Measurements from ENCODE around the gene TNRC6B. TPM values are rescaled to one million over a fixed set of nuclear protein-coding genes. Genes with fewer than 3 reads are reported as not detected.
A peak's percentile ranks its signal among the peaks of the same experiment; 100 is the strongest.

The TNRC6B gene
- total RNA-seq, 1 donor from 2014 or later, result 51.2 TPM

DNA sequence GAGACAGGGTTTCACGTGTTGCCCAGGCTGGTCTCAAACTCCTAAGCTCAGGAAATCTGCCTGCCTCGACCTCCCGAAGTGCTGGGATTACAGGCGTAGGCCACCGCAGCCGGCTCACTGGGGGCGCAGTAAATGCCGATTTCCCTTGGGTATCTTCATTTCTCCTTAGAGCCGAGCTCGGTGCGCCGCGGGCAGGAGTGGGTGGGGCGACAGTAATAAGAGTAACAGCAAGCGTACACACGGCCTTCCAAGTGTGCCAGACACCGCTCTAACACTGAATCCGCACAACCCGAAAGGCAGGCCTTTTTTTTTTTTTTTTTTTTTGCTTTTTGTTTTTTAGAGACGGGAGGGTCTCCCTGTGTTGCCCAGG, 168.1 kb downstream of the TNRC6B start:
- FAIRE-seq (no peak), DNase-seq (ENCODE audit: low read depth) (peak; percentile 32)
- Histone ChIP-seq H4K20me1 (ENCODE audit: insufficient read depth, low read length) (peaks cover 29% of the 10 kb centered on the region), H3K36me3 (ENCODE audit: insufficient read depth, low read length) (no peaks in the 10 kb centered on the region), H3K27me3 (ENCODE audit: insufficient read depth, low read length) (no peaks in the 10 kb centered on the region), H3K4me1 (ENCODE audit: insufficient read depth, low read length) (peaks cover 17% of the 10 kb centered on the region), H3K27ac (ENCODE audit: low read depth, low read length) (peak overlapping the region; percentile 79), H3K4me2 (ENCODE audit: low read length) (peak overlapping the region; percentile 94), H3K9ac (ENCODE audit: low read length) (peak overlapping the region; percentile 88), H3K9me3 (ENCODE audit: insufficient read depth, low read depth, low read length) (no peaks in the 10 kb centered on the region), H2AFZ (ENCODE audit: low read depth, low read length) (peak overlapping the region; percentile 91), H3K79me2 (ENCODE audit: insufficient read depth, low read length) (peaks cover 36% of the 10 kb centered on the region), H3K4me3 (ENCODE audit: insufficient read depth, low read depth, low read length) (peak overlapping the region; percentile 87)
- H3K27ac Mint-ChIP-seq (ENCODE audit: unreplicated experiment), result peak overlapping the region; percentile 93
- no peaks in the 10 kb centered on the region for H3K27me3 Mint-ChIP-seq (ENCODE audit: low read depth, unreplicated experiment)
- H3K4me1 Mint-ChIP-seq (ENCODE audit: low read depth, unreplicated experiment), result peaks cover 8% of the 10 kb centered on the region
- TF ChIP-seq, protein P1, sequence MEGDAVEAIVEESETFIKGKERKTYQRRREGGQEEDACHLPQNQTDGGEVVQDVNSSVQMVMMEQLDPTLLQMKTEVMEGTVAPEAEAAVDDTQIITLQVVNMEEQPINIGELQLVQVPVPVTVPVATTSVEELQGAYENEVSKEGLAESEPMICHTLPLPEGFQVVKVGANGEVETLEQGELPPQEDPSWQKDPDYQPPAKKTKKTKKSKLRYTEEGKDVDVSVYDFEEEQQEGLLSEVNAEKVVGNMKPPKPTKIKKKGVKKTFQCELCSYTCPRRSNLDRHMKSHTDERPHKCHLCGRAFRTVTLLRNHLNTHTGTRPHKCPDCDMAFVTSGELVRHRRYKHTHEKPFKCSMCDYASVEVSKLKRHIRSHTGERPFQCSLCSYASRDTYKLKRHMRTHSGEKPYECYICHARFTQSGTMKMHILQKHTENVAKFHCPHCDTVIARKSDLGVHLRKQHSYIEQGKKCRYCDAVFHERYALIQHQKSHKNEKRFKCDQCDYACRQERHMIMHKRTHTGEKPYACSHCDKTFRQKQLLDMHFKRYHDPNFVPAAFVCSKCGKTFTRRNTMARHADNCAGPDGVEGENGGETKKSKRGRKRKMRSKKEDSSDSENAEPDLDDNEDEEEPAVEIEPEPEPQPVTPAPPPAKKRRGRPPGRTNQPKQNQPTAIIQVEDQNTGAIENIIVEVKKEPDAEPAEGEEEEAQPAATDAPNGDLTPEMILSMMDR (IDR thresholded peaks at IDR 0.05; ENCODE audit: insufficient read depth, low read depth, low read length), result no peak
- TF ChIP-seq EZH2 (IDR thresholded peaks at IDR 0.05; ENCODE audit: insufficient read depth, low read length), result no peak
- H3K9me3 Mint-ChIP-seq (ENCODE audit: unreplicated experiment), result no peaks in the 10 kb centered on the region
- peaks cover 4% of the 10 kb centered on the region for H3K36me3 Mint-ChIP-seq (ENCODE audit: low read depth, unreplicated experiment)
- H3K4me3 Mint-ChIP-seq (ENCODE audit: unreplicated experiment), result peak overlapping the region; percentile 96

DNA sequence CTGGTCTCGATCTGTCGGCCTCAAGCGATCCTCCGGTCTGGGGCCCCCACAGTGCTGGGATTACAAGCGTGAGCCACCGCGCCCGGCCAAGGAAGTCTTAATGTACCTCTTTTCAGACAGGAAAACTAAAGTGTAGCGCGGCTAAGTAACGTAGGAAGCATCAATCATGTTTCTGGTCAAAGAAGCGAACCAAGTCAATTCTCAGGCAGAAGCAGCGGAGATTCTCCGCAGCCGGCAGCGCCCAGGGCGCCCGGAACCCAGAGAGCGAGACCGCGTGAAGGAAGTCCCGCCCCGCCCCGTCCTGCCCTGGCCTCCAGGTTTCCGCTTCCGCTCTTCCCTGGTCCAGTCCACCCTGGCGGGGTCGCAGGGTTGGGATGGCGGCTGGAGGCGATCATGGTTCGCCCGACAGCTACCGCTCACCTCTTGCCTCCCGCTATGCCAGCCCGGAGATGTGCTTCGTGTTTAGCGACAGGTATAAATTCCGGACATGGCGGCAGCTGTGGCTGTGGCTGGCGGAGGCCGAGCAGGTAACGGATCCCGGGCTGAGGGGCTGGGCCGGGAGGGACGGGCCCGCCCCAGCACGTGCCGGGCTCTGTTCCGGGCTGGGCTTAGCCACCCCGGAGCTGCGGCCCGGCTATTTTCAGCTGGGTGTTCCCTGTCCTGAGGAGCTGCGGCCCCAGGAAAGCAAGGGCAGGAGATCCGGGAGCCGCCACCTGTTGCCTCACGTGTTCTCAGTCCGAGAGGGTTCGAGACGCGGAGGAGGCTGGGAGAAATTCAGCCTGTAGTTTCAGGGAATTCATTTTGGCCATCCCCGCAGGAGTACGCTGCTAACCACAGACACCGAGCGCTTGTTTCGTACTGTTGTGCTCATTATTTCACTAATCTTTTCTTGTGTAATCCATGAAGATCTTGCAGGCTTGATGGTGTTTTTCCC, 168.7 kb downstream of the TNRC6B start, which contains the start of gene ADSL:
ADSL (plus strand) TSS at position 316 of the 934 bp plus-strand sequence; CDS start at position 375, 59 bp downstream.
- Histone ChIP-seq H3K4me1 (ENCODE audit: insufficient read depth, low read length) (peaks cover 17% of the 10 kb centered on the region), H3K4me3 (ENCODE audit: insufficient read depth, low read depth, low read length) (peak within 1 kb of the TSS; percentile 87), H2AFZ (ENCODE audit: low read depth, low read length) (peak within 1 kb of the TSS; percentile 91), H3K79me2 (ENCODE audit: insufficient read depth, low read length) (peaks cover 36% of the 10 kb centered on the region), H4K20me1 (ENCODE audit: insufficient read depth, low read length) (peaks cover 29% of the 10 kb centered on the region), H3K9me3 (ENCODE audit: insufficient read depth, low read depth, low read length) (no peaks in the 10 kb centered on the region), H3K27ac (ENCODE audit: low read depth, low read length) (peak within 1 kb of the TSS; percentile 79), H3K9ac (ENCODE audit: low read length) (peak within 1 kb of the TSS; percentile 88), H3K27me3 (ENCODE audit: insufficient read depth, low read length) (no peaks in the 10 kb centered on the region), H3K4me2 (ENCODE audit: low read length) (peak within 1 kb of the TSS; percentile 94), H3K36me3 (ENCODE audit: insufficient read depth, low read length) (no peaks in the 10 kb centered on the region)
- TF ChIP-seq, protein P1 (IDR thresholded peaks at IDR 0.05; ENCODE audit: insufficient read depth, low read depth, low read length), result no peak
- TF ChIP-seq EZH2 (IDR thresholded peaks at IDR 0.05; ENCODE audit: insufficient read depth, low read length), result no peak
- H3K4me1 Mint-ChIP-seq (ENCODE audit: low read depth, unreplicated experiment), result peaks cover 8% of the 10 kb centered on the region
- H3K36me3 Mint-ChIP-seq (ENCODE audit: low read depth, unreplicated experiment), result peaks cover 4% of the 10 kb centered on the region
- peak within 1 kb of the TSS; percentile 93 for H3K27ac Mint-ChIP-seq (ENCODE audit: unreplicated experiment)
- peak within 1 kb of the TSS; percentile 96 for H3K4me3 Mint-ChIP-seq (ENCODE audit: unreplicated experiment)
- FAIRE-seq (no peak), DNase-seq (ENCODE audit: low read depth) (peak; percentile 69)
- no peaks in the 10 kb centered on the region for H3K27me3 Mint-ChIP-seq (ENCODE audit: low read depth, unreplicated experiment)
- H3K9me3 Mint-ChIP-seq (ENCODE audit: unreplicated experiment), result no peaks in the 10 kb centered on the region

Data from astrocyte (in vitro differentiated cells and primary cell).